Lower leg skin (tissue), 4 donors: Measurements from ENCODE around the gene MLF2. TPM values are rescaled to one million over a fixed set of nuclear protein-coding genes. Genes with fewer than 3 reads are reported as not detected.

Experiments
- DNase-seq, 2 donors: peaks; one replicate each; pipeline ENCODE4 v3.0.0-alpha.2; 2019; ENCODE audit warnings: low spot score in 2 of 2
- H3K4me3 ChIP-seq: fragments of 200-600 bp; sonication (generic); 2 replicates; pipeline ENCODE4 v1.5.1; 2017; ENCODE audit warnings: mild to moderate bottlenecking, low read depth; ENCODE audit not compliant: poor library complexity, severe bottlenecking
- CTCF ChIP-seq, 3 donors: fragments of 450-650 bp; IDR thresholded peaks; one replicate each; pipeline ENCODE4 v1.5.1; 2016; ENCODE audit warnings: antibody characterized with exemption in 3 of 3, mild to moderate bottlenecking in 3 of 3, moderate library complexity in 2 of 3
- POLR2A ChIP-seq, 2 donors: fragments of 450-650 bp; IDR thresholded peaks; one replicate each; pipeline ENCODE4 v1.6.1; 2016 to 2017; ENCODE audit warnings: antibody characterized with exemption in 2 of 2, mild to moderate bottlenecking in 1 of 2, moderate library complexity in 1 of 2
- WGBS, 2 donors: methylation state at CpG; one replicate each; pipeline ENCODE4 v1.1.5; 2018; 5-methylcytosine and 5-hydroxymethylcytosine counted together
- intact Hi-C: fragments of 100-400 bp; cut with DNase I; formaldehyde crosslinking; loops from one replicate; pipeline ENCODE4 v1.15.0; 2023; ENCODE audit warnings: low total_unique reads
- total RNA-seq, 4 donors: library from RNA; depleted of rRNA; stranded (reverse); fragments of >200 nt; gene quantifications; one replicate each; pipeline ENCODE4 v1.1.0, GENCODE V29; 2016

Gene MLF2
- total RNA-seq, 4 donors from 2014 or later: 140 to 196 (median 175) TPM

- TF ChIP-seq CTCF (IDR thresholded peaks at IDR 0.05): no peak
- TF ChIP-seq POLR2A (IDR thresholded peaks at IDR 0.05): no peak
- WGBS, 2 donors: 86 to 94% methylated on average over 15 of the region's 15 CpGs
- intact Hi-C loops: no loop called here
- no peak overlapping the region for H3K4me3 ChIP-seq
- no peak for DNase-seq
These were observed 21.6 kb upstream of the MLF2 start for GRCh38 chr12:6774499-6775062.

GRCh38 chr12:6773590-6774351 lies 20.8 kb upstream of the MLF2 start:
- no peak for DNase-seq
- intact Hi-C loops: no loop called here
- no peak overlapping the region for H3K4me3 ChIP-seq
- no peak for TF ChIP-seq POLR2A (IDR thresholded peaks at IDR 0.05)
- TF ChIP-seq CTCF (IDR thresholded peaks at IDR 0.05): no peak
- 36 to 52% methylated on average over 24 to 26 of the region's 60 CpGs for WGBS, 2 donors

GRCh38 chr12:6772726-6773589 lies 20.0 kb upstream of the MLF2 start:
- TF ChIP-seq POLR2A (IDR thresholded peaks at IDR 0.05): no peak
- TF ChIP-seq CTCF (IDR thresholded peaks at IDR 0.05): no peak
- no peak for DNase-seq
- no peak overlapping the region for H3K4me3 ChIP-seq
- WGBS, 2 donors: 76 to 79% methylated on average over 18 to 20 of the region's 21 CpGs
- intact Hi-C loops: no loop called here

- H3K4me3 ChIP-seq: no peak within 1 kb of the TSS
- WGBS, 2 donors: 68% methylated on average over 15 of the region's 15 CpGs
- no peak for DNase-seq
- no peak for TF ChIP-seq CTCF (IDR thresholded peaks at IDR 0.05)
- no peak for TF ChIP-seq POLR2A (IDR thresholded peaks at IDR 0.05)
- intact Hi-C loops: no loop called here
These were observed 19.4 kb upstream of the MLF2 start, which contains the start of gene LAG3 for GRCh38 chr12:6772331-6772695. LAG3 (plus strand) TSS chr12:6772520; CDS start chr12:6772853, 333 bp downstream.

- no peak overlapping the region for H3K4me3 ChIP-seq
- TF ChIP-seq POLR2A (IDR thresholded peaks at IDR 0.05): no peak
- intact Hi-C loops: no loop called here
These were observed 18.8 kb upstream of the MLF2 start for GRCh38 chr12:6771509-6772330.

More at GRCh38 chr12:6771509-6772330, 18.8 kb upstream of the MLF2 start:
- no peak for DNase-seq
- WGBS, 2 donors: 67 to 68% methylated on average over 12 of the region's 12 CpGs
